T-helper 22 cell (primary cell): ENCODE data around the gene DLEC1.
"Not testable (repeated sequence)": the region's sequence is repeated elsewhere in the genome, so short reads cannot be mapped to it uniquely, and the experiment has no call there.

Experiments
- DNase-seq: peaks from one replicate; pipeline ENCODE4 v3.0.0-alpha.2; 2020; ENCODE audit warnings: low read depth

Gene DLEC1

GRCh38 chr3:38038447-38038911, 529 bp upstream of the DLEC1 start:
- peak; percentile 45 for DNase-seq

GRCh38 chr3:38039899-38040261, 872 bp downstream of the DLEC1 start:
- peak; percentile 61 for DNase-seq

GRCh38 chr3:38040401-38040800, 1.4 kb downstream of the DLEC1 start:
- no peak for DNase-seq

- DNase-seq: no peak
Observed at GRCh38 chr3:38043486-38043885, 4.5 kb downstream of the DLEC1 start.

- no peak for DNase-seq
Observed at GRCh38 chr3:38046027-38046426, 7.0 kb downstream of the DLEC1 start.

- DNase-seq: no peak
Observed at GRCh38 chr3:38046821-38047220, 7.8 kb downstream of the DLEC1 start.

GRCh38 chr3:38047896-38048295, 8.9 kb downstream of the DLEC1 start:
- DNase-seq: no peak

- no peak for DNase-seq
Observed at GRCh38 chr3:38049358-38050126, 10.5 kb downstream of the DLEC1 start.

- DNase-seq: no peak
Observed at GRCh38 chr3:38051131-38051530, 12.1 kb downstream of the DLEC1 start.

- DNase-seq: not testable (repeated sequence)
Observed at GRCh38 chr3:38053286-38053685, 14.3 kb downstream of the DLEC1 start.

GRCh38 chr3:38053813-38054498, 14.9 kb downstream of the DLEC1 start:
- not testable (repeated sequence) for DNase-seq

- DNase-seq: no peak
Observed at GRCh38 chr3:38054499-38055001, 15.5 kb downstream of the DLEC1 start.

GRCh38 chr3:38059148-38059547, 20.1 kb downstream of the DLEC1 start:
- DNase-seq: no peak

- no peak for DNase-seq
Observed at GRCh38 chr3:38059591-38059990, 20.6 kb downstream of the DLEC1 start.

- DNase-seq: no peak
Observed at GRCh38 chr3:38062809-38063208, 23.8 kb downstream of the DLEC1 start.

GRCh38 chr3:38064453-38064852, 25.4 kb downstream of the DLEC1 start:
- DNase-seq: not testable (repeated sequence)

- no peak for DNase-seq
Observed at GRCh38 chr3:38067508-38068233, 28.7 kb downstream of the DLEC1 start.

GRCh38 chr3:38070013-38070412, 31.0 kb downstream of the DLEC1 start:
- DNase-seq: no peak

GRCh38 chr3:38077073-38077472, 38.1 kb downstream of the DLEC1 start:
- DNase-seq: not testable (repeated sequence)

GRCh38 chr3:38082296-38082695, 43.3 kb downstream of the DLEC1 start:
- DNase-seq: not testable (repeated sequence)

GRCh38 chr3:38083254-38083653, 44.2 kb downstream of the DLEC1 start:
- not testable (repeated sequence) for DNase-seq

- no peak for DNase-seq
Observed at GRCh38 chr3:38083871-38084333, 44.9 kb downstream of the DLEC1 start.
